ENCODE results near the gene GARRE1. TPM values are rescaled to one million over a fixed set of nuclear protein-coding genes. Genes with fewer than 3 reads are reported as not detected.

Gene GARRE1
- polyA plus RNA-seq, 2 of the 4 experiments (the other 2 are of a cell fraction) = 9.6 to 20.0 TPM

DNA sequence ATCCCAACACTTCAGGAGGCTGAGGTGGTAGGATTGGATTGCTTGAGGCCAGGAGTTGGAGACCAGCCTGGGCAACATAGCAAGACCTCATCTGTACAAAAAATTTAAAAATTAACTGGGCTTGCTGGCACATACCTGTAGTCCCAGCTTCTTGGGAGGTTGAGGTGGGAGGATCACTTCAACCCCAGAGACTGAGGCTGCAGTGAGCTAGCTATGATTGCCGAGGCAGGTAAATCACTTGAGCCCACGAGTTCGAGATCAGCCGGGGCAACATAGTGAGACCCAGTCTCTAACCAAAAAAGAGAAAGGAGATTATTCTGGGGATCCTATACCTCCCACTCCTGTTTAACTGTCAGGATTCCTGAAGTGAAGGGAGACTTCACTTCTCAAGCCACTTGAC is 16.4 kb upstream of the GARRE1 start:
- peaks cover 8% of the 10 kb centered on the region for H3K4me1 ChIP-seq
- DNase-seq (ENCODE audit: low read depth in 1 of 2, low spot score in 1 of 2) (no peak), ATAC-seq (no peak), FAIRE-seq (no peak)
- no peak overlapping the region for H3K4me3 ChIP-seq
- no peaks in the 10 kb centered on the region for H3K9me3 ChIP-seq
- no peak overlapping the region for H3K4me2 ChIP-seq
- ChIA-PET CTCF (interaction anchor here (0.6 to 12.6 kb wide), 5 partner anchors 9 to 1097 kb away, joined by 3 to 173 read pairs (median 4); no protein-coding TSS in a partner anchor), POLR2A (no interaction called here)
- no peak overlapping the region for H3K27ac ChIP-seq
- TF ChIP-seq SMC3 (IDR thresholded peaks at IDR 0.05) = no peak
- no peak for TF ChIP-seq RFX5 (IDR thresholded peaks at IDR 0.05)
- TF ChIP-seq ESRRA (IDR thresholded peaks at IDR 0.05; ENCODE audit: borderline replicate concordance, low read length) = no peak
- TF ChIP-seq, protein P1, sequence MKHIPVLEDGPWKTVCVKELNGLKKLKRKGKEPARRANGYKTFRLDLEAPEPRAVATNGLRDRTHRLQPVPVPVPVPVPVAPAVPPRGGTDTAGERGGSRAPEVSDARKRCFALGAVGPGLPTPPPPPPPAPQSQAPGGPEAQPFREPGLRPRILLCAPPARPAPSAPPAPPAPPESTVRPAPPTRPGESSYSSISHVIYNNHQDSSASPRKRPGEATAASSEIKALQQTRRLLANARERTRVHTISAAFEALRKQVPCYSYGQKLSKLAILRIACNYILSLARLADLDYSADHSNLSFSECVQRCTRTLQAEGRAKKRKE (CRISPR knock-in tag; IDR thresholded peaks at IDR 0.05; ENCODE audit: low read depth) = no peak
- no peak for TF ChIP-seq NFE2L2 (conservative IDR thresholded peaks at IDR 0.05; ENCODE audit: low read length)
- TF ChIP-seq NPAS2 (CRISPR knock-in tag; IDR thresholded peaks at IDR 0.05; ENCODE audit: borderline replicate concordance) = no peak
- TF ChIP-seq, protein P2, sequence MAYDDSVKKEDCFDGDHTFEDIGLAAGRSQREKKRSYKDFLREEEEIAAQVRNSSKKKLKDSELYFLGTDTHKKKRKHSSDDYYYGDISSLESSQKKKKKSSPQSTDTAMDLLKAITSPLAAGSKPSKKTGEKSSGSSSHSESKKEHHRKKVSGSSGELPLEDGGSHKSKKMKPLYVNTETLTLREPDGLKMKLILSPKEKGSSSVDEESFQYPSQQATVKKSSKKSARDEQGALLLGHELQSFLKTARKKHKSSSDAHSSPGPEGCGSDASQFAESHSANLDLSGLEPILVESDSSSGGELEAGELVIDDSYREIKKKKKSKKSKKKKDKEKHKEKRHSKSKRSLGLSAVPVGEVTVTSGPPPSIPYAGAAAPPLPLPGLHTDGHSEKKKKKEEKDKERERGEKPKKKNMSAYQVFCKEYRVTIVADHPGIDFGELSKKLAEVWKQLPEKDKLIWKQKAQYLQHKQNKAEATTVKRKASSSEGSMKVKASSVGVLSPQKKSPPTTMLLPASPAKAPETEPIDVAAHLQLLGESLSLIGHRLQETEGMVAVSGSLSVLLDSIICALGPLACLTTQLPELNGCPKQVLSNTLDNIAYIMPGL (CRISPR knock-in tag; IDR thresholded peaks at IDR 0.05; ENCODE audit: borderline replicate concordance) = no peak
- WGBS (ENCODE audit: missing lambda C conversion rate) = 95% methylated on average over 4 of the region's 4 CpGs

DNA sequence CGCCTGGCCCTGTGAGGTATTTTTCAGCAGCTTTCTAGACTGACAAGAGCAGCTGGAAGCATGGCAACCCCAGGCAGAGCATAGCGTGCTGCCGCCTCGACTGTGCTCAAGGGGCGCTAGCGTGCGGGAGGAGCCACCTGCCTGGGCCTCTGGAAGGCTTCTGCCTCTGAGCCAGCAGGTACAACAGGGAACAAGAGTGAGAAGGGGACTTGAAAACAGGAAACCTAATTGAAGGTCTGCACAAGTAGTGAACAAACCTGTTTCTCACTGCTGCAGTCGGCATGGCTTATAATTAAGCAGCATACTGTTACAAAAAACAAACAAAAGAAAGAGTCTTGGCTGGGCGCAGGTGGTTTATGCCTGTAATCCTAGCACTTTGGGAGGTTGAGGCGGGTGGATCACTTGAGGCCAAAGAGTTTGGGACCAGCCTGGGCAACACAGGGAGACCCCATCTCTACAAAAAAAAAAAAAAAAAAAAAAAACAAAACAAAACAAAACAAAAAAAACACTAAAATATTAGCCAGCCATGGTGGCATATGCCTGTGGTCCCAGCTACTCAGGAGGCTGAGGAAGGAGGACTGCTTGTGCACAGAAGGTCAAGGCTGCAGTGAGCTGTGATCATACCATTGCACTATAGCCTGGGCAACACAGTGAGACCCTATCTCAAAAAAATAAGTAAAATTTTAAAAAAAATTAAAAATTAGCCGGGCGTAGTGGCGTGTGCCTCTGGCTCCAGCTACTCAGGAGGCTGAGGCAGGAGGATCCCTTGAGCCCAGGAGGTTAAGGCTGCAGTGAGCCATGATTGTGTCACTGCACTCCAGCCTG is 12.6 kb upstream of the GARRE1 start:
- Histone ChIP-seq H3K4me3 (no peak overlapping the region), H3K27ac (no peak overlapping the region), H3K9me3 (no peaks in the 10 kb centered on the region), H3K4me1 (peaks cover 10% of the 10 kb centered on the region), H3K4me2 (no peak overlapping the region)
- CTCF ChIA-PET = interaction anchor here (0.6 to 12.6 kb wide), 9 partner anchors 8 to 1209 kb away, joined by 3 to 173 read pairs (median 3); no protein-coding TSS in a partner anchor
- ATAC-seq (peak; percentile 83), FAIRE-seq (peak; percentile 93), DNase-seq (ENCODE audit: low read depth in 1 of 2, low spot score in 1 of 2) (peak; percentile 59 to 76)
- TF ChIP-seq, protein P3, sequence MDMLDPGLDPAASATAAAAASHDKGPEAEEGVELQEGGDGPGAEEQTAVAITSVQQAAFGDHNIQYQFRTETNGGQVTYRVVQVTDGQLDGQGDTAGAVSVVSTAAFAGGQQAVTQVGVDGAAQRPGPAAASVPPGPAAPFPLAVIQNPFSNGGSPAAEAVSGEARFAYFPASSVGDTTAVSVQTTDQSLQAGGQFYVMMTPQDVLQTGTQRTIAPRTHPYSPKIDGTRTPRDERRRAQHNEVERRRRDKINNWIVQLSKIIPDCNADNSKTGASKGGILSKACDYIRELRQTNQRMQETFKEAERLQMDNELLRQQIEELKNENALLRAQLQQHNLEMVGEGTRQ (IDR thresholded peaks at IDR 0.05) = no peak
- TF ChIP-seq BHLHE40 (IDR thresholded peaks at IDR 0.05; ENCODE audit: low read depth, low read length) (no peak), NPAS2 (CRISPR knock-in tag; IDR thresholded peaks at IDR 0.05; ENCODE audit: borderline replicate concordance) (no peak), RAD21 (conservative IDR thresholded peaks at IDR 0.05 in 1 of 2, IDR thresholded peaks at IDR 0.05 in 1 of 2) (peak; percentile 11 to 49; a peak in 2 of 5 replicates), JUNB (IDR thresholded peaks at IDR 0.05) (no peak), RFX5 (IDR thresholded peaks at IDR 0.05) (no peak), KDM1A (IDR thresholded peaks at IDR 0.05; ENCODE audit: low read depth) (no peak)
- TF ChIP-seq, protein P4, sequence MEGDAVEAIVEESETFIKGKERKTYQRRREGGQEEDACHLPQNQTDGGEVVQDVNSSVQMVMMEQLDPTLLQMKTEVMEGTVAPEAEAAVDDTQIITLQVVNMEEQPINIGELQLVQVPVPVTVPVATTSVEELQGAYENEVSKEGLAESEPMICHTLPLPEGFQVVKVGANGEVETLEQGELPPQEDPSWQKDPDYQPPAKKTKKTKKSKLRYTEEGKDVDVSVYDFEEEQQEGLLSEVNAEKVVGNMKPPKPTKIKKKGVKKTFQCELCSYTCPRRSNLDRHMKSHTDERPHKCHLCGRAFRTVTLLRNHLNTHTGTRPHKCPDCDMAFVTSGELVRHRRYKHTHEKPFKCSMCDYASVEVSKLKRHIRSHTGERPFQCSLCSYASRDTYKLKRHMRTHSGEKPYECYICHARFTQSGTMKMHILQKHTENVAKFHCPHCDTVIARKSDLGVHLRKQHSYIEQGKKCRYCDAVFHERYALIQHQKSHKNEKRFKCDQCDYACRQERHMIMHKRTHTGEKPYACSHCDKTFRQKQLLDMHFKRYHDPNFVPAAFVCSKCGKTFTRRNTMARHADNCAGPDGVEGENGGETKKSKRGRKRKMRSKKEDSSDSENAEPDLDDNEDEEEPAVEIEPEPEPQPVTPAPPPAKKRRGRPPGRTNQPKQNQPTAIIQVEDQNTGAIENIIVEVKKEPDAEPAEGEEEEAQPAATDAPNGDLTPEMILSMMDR (IDR thresholded peaks at IDR 0.05) = peak; percentile 33; the same call in 2 of the 3 replicates
- TF ChIP-seq, protein P5, sequence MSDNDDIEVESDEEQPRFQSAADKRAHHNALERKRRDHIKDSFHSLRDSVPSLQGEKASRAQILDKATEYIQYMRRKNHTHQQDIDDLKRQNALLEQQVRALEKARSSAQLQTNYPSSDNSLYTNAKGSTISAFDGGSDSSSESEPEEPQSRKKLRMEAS (IDR thresholded peaks at IDR 0.05) = peak; percentile 36; the same call in 1 of the 2 replicates
- WGBS (ENCODE audit: missing lambda C conversion rate) = 83% methylated on average over 13 of the region's 13 CpGs
- POLR2A ChIA-PET = no interaction called here

All from A549 (cell line).